ENCODE measurements around the gene PLXNB3. TPM values are rescaled to one million over a fixed set of nuclear protein-coding genes. Genes with fewer than 3 reads are reported as not detected.
A peak's percentile ranks its signal among the peaks of the same experiment; 100 is the strongest.

Gene PLXNB3
- total RNA-seq, 1 donor from 2014 or later, result 1.4 TPM

GRCh38 chrX:153786669-153787068 lies 22.6 kb downstream of the PLXNB3 start:
- H3K4me3 Mint-ChIP-seq, result no peak overlapping the region
- H3K9me3 Mint-ChIP-seq, result no peaks in the 10 kb centered on the region
- no peak for DNase-seq (ENCODE audit: extremely low spot score, unreplicated experiment)
- H3K27me3 Mint-ChIP-seq, result no peaks in the 10 kb centered on the region
- no peak overlapping the region for H3K27ac Mint-ChIP-seq
- no peaks in the 10 kb centered on the region for H3K4me1 Mint-ChIP-seq (ENCODE audit: unreplicated experiment)
- no peak for TF ChIP-seq CTCF (conservative IDR thresholded peaks at IDR 0.05)
- H3K36me3 Mint-ChIP-seq, result no peaks in the 10 kb centered on the region

- no peak for DNase-seq (ENCODE audit: extremely low spot score, unreplicated experiment)
- Mint-ChIP-seq H3K9me3 (no peaks in the 10 kb centered on the region), H3K4me3 (no peak overlapping the region), H3K4me1 (ENCODE audit: unreplicated experiment) (peaks cover 5% of the 10 kb centered on the region), H3K27ac (no peak overlapping the region), H3K27me3 (no peaks in the 10 kb centered on the region), H3K36me3 (no peaks in the 10 kb centered on the region)
- no peak for TF ChIP-seq CTCF (conservative IDR thresholded peaks at IDR 0.05)
These were observed 25.6 kb downstream of the PLXNB3 start for GRCh38 chrX:153789654-153790053.

- H3K4me1 Mint-ChIP-seq (ENCODE audit: unreplicated experiment), result peaks cover 7% of the 10 kb centered on the region
- no peak for DNase-seq (ENCODE audit: extremely low spot score, unreplicated experiment)
- no peak overlapping the region for H3K4me3 Mint-ChIP-seq
- no peaks in the 10 kb centered on the region for H3K36me3 Mint-ChIP-seq
- TF ChIP-seq CTCF (conservative IDR thresholded peaks at IDR 0.05), result no peak
- no peaks in the 10 kb centered on the region for H3K9me3 Mint-ChIP-seq
- H3K27ac Mint-ChIP-seq, result no peak overlapping the region
- no peaks in the 10 kb centered on the region for H3K27me3 Mint-ChIP-seq
These were observed 27.2 kb downstream of the PLXNB3 start for GRCh38 chrX:153791104-153791852.

GRCh38 chrX:153792368-153792767 lies 28.3 kb downstream of the PLXNB3 start:
- DNase-seq (ENCODE audit: extremely low spot score, unreplicated experiment), result no peak
- no peak overlapping the region for H3K27ac Mint-ChIP-seq
- no peaks in the 10 kb centered on the region for H3K9me3 Mint-ChIP-seq
- H3K4me3 Mint-ChIP-seq, result no peak overlapping the region
- no peaks in the 10 kb centered on the region for H3K27me3 Mint-ChIP-seq
- H3K4me1 Mint-ChIP-seq (ENCODE audit: unreplicated experiment), result peaks cover 8% of the 10 kb centered on the region
- H3K36me3 Mint-ChIP-seq, result no peaks in the 10 kb centered on the region
- no peak for TF ChIP-seq CTCF (conservative IDR thresholded peaks at IDR 0.05)

GRCh38 chrX:153793291-153793690 lies 29.2 kb downstream of the PLXNB3 start:
- peak overlapping the region; percentile 91 for H3K4me3 Mint-ChIP-seq
- peak overlapping the region; percentile 72 for H3K27ac Mint-ChIP-seq
- TF ChIP-seq CTCF (conservative IDR thresholded peaks at IDR 0.05), result no peak
- H3K36me3 Mint-ChIP-seq, result no peaks in the 10 kb centered on the region
- peaks cover 8% of the 10 kb centered on the region for H3K4me1 Mint-ChIP-seq (ENCODE audit: unreplicated experiment)
- DNase-seq (ENCODE audit: extremely low spot score, unreplicated experiment), result no peak
- H3K9me3 Mint-ChIP-seq, result no peaks in the 10 kb centered on the region
- H3K27me3 Mint-ChIP-seq, result no peaks in the 10 kb centered on the region
